ENCODE measurements around the gene FGD2.

DNA sequence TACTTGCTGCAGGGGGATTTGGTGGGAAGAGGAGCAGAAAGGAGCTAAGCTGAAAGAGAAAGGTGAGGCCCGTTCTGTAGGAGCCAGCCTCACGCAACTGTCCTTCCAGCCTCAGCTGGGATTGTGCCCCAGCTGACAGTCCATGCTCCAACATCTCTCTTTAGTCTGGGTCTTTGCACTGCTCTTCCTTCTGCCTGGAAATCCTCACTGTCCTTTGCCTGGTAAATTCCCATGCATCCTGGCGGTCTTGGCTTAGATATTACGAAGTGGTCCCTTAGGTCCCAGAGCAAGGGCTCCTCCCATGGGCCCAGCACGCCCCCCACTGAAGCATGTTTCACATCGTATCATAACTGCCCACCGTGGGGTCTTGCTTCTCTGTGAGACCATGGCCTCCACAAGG is 52.2 kb downstream of the FGD2 start:
- TF ChIP-seq, protein P1, sequence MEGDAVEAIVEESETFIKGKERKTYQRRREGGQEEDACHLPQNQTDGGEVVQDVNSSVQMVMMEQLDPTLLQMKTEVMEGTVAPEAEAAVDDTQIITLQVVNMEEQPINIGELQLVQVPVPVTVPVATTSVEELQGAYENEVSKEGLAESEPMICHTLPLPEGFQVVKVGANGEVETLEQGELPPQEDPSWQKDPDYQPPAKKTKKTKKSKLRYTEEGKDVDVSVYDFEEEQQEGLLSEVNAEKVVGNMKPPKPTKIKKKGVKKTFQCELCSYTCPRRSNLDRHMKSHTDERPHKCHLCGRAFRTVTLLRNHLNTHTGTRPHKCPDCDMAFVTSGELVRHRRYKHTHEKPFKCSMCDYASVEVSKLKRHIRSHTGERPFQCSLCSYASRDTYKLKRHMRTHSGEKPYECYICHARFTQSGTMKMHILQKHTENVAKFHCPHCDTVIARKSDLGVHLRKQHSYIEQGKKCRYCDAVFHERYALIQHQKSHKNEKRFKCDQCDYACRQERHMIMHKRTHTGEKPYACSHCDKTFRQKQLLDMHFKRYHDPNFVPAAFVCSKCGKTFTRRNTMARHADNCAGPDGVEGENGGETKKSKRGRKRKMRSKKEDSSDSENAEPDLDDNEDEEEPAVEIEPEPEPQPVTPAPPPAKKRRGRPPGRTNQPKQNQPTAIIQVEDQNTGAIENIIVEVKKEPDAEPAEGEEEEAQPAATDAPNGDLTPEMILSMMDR (IDR thresholded peaks at IDR 0.05; ENCODE audit: borderline replicate concordance, extremely low read depth, low read length, poor library complexity, severe bottlenecking) = no peak
- TF ChIP-seq EZH2 (IDR thresholded peaks at IDR 0.05; ENCODE audit: borderline replicate concordance, low read depth, low read length, severe bottlenecking) = no peak

All from DND-41 (cell line).